ENCODE results near the gene GGACT.

GGACT gene

GRCh38 chr13:100506600-100507422 is 81.8 kb downstream of the GGACT start:
- Histone ChIP-seq H3K36me3 (no peaks in the 10 kb centered on the region), H3K27me3 (no peaks in the 10 kb centered on the region), H3K4me3 (ENCODE audit: low read depth, low read length) (no peak overlapping the region), H3K4me1 (no peaks in the 10 kb centered on the region), H3K9me3 (no peaks in the 10 kb centered on the region)
- DNase-seq, result no peak
- TF ChIP-seq CTCF (IDR thresholded peaks at IDR 0.05; ENCODE audit: low read depth, low read length), result no peak

GRCh38 chr13:100506154-100506553 is 82.4 kb downstream of the GGACT start:
- Histone ChIP-seq H3K36me3 (no peaks in the 10 kb centered on the region), H3K4me3 (ENCODE audit: low read depth, low read length) (no peak overlapping the region), H3K27me3 (no peaks in the 10 kb centered on the region), H3K4me1 (no peaks in the 10 kb centered on the region), H3K9me3 (no peaks in the 10 kb centered on the region)
- TF ChIP-seq CTCF (IDR thresholded peaks at IDR 0.05; ENCODE audit: low read depth, low read length), result no peak
- DNase-seq, result no peak

- DNase-seq, result no peak
- no peaks in the 10 kb centered on the region for H3K4me1 ChIP-seq
- TF ChIP-seq CTCF (IDR thresholded peaks at IDR 0.05; ENCODE audit: low read depth, low read length), result no peak
- no peaks in the 10 kb centered on the region for H3K27me3 ChIP-seq
- no peak overlapping the region for H3K4me3 ChIP-seq (ENCODE audit: low read depth, low read length)
- H3K9me3 ChIP-seq, result no peaks in the 10 kb centered on the region
- H3K36me3 ChIP-seq, result no peaks in the 10 kb centered on the region
These were observed 85.0 kb downstream of the GGACT start for GRCh38 chr13:100503622-100504021.

GRCh38 chr13:100502446-100502845 is 86.1 kb downstream of the GGACT start:
- Histone ChIP-seq H3K4me1 (no peaks in the 10 kb centered on the region), H3K27me3 (no peaks in the 10 kb centered on the region), H3K4me3 (ENCODE audit: low read depth, low read length) (no peak overlapping the region), H3K36me3 (no peaks in the 10 kb centered on the region), H3K9me3 (no peaks in the 10 kb centered on the region)
- no peak for TF ChIP-seq CTCF (IDR thresholded peaks at IDR 0.05; ENCODE audit: low read depth, low read length)
- DNase-seq, result no peak

GRCh38 chr13:100497389-100497788 is 91.2 kb downstream of the GGACT start:
- Histone ChIP-seq H3K4me1 (no peaks in the 10 kb centered on the region), H3K9me3 (no peaks in the 10 kb centered on the region), H3K27me3 (no peaks in the 10 kb centered on the region), H3K4me3 (ENCODE audit: low read depth, low read length) (no peak overlapping the region), H3K36me3 (no peaks in the 10 kb centered on the region)
- DNase-seq, result no peak
- TF ChIP-seq CTCF (IDR thresholded peaks at IDR 0.05; ENCODE audit: low read depth, low read length), result no peak

- Histone ChIP-seq H3K4me1 (no peaks in the 10 kb centered on the region), H3K9me3 (no peaks in the 10 kb centered on the region), H3K36me3 (no peaks in the 10 kb centered on the region), H3K27me3 (no peaks in the 10 kb centered on the region), H3K4me3 (ENCODE audit: low read depth, low read length) (no peak overlapping the region)
- no peak for TF ChIP-seq CTCF (IDR thresholded peaks at IDR 0.05; ENCODE audit: low read depth, low read length)
- no peak for DNase-seq
These were observed 93.1 kb downstream of the GGACT start for GRCh38 chr13:100495455-100495854.
